Naive thymus-derived CD8-positive, alpha-beta T cell (primary cell): ENCODE results near the gene TMPRSS13. TPM values are rescaled to one million over a fixed set of nuclear protein-coding genes. Genes with fewer than 3 reads are reported as not detected.
A peak's percentile ranks its signal among the peaks of the same experiment; 100 is the strongest.

Experiments
- ATAC-seq, 2 donors: fragments of 150-1000 bp; cut with Tn5 transposase in 1 of 2; sonication (Bioruptor Pico), chemical (Tn5 transposase) in 1 of 2; 1 replicate in 1 of 2; 2 replicates in 1 of 2; pipeline ENCODE4 v1.10.0; 2021; ENCODE audit warnings: mild to moderate bottlenecking in 2 of 2, moderate library complexity in 2 of 2
- POLR2A ChIA-PET: fragments of 350-600 bp; sonication (Branson Sonifier 250); formaldehyde crosslinking; loops from one replicate; lab custom pipeline; 2021; ENCODE audit warnings: antibody characterized with exemption; lab: Charles Lee
- DNase-seq, 10 donors: peaks; one replicate each; pipeline versions ENCODE4 v3.0.0 to v3.0.0-alpha.2; 2020 to 2022
- H3K27ac Mint-ChIP-seq, 10 donors: one replicate each; pipeline ENCODE4 v1.8.0; 2020 to 2022; ENCODE audit warnings: mild to moderate bottlenecking in 10 of 10, mixed read lengths in 10 of 10, moderate library complexity in 4 of 10, inconsistent platforms in 1 of 10
- H3K27me3 Mint-ChIP-seq, 5 donors: one replicate each; pipeline ENCODE4 v1.8.0; 2021 to 2022; ENCODE audit warnings: mixed read lengths in 5 of 5
- H3K36me3 Mint-ChIP-seq, 3 donors: one replicate each; pipeline ENCODE4 v1.8.0; 2020 to 2022; ENCODE audit warnings: mixed read lengths in 3 of 3, mild to moderate bottlenecking in 2 of 3, inconsistent platforms in 1 of 3
- H3K4me1 Mint-ChIP-seq, 4 donors: one replicate each; pipeline ENCODE4 v1.8.0; 2021 to 2022; ENCODE audit warnings: mixed read lengths in 4 of 4
- H3K4me3 Mint-ChIP-seq, 10 donors: one replicate each; pipeline ENCODE4 v1.8.0; 2020 to 2022; ENCODE audit warnings: mild to moderate bottlenecking in 10 of 10, mixed read lengths in 10 of 10, moderate library complexity in 6 of 10, inconsistent platforms in 1 of 10
- H3K9me3 Mint-ChIP-seq, 9 donors: one replicate each; pipeline ENCODE4 v1.8.0; 2020 to 2022; ENCODE audit warnings: mixed read lengths in 9 of 9, mild to moderate bottlenecking in 3 of 9, inconsistent platforms in 1 of 9, moderate library complexity in 1 of 9
- polyA plus RNA-seq, 3 donors: library from polyadenylated mRNA; unstranded; fragments of 300-500 nt; fragmentation: Illumina TruSeq; gene quantifications; one replicate each; pipeline ENCODE4 v1.2.3, GENCODE V29; 2021
- total RNA-seq, 8 experiments: library from RNA in 2 of 8; stranded (reverse) in 2 of 8; gene quantifications; one replicate each; pipeline ENCODE4 v1.2.3 and lab custom pipeline; 2021 to 2026

The TMPRSS13 gene
- total and polyA plus RNA-seq, 5 experiments from 2014 or later = 0.05 to 9.2 (median 1.5) TPM

- H3K36me3 Mint-ChIP-seq = no peaks in the 10 kb centered on the region
- peak overlapping the region in 7 of 10 donors; percentile 3 to 85 (median 40) for H3K27ac Mint-ChIP-seq
- ATAC-seq (no peak), DNase-seq (no peak)
- POLR2A ChIA-PET = interaction anchor here (1.5 to 2.2 kb wide), 4 partner anchors 11 to 18 kb away, joined by 4 to 8 read pairs (median 6); no protein-coding TSS in a partner anchor
- H3K27me3 Mint-ChIP-seq = no peaks in the 10 kb centered on the region
- H3K9me3 Mint-ChIP-seq = no peaks in the 10 kb centered on the region
- peak overlapping the region in 1 of 10 donors; percentile 7 for H3K4me3 Mint-ChIP-seq
- peaks cover 34 to 71% (median 58%) of the 10 kb centered on the region in 4 donors for H3K4me1 Mint-ChIP-seq
These were observed 40.2 kb upstream of the TMPRSS13 start for GRCh38 chr11:117969160-117969991.

DNA sequence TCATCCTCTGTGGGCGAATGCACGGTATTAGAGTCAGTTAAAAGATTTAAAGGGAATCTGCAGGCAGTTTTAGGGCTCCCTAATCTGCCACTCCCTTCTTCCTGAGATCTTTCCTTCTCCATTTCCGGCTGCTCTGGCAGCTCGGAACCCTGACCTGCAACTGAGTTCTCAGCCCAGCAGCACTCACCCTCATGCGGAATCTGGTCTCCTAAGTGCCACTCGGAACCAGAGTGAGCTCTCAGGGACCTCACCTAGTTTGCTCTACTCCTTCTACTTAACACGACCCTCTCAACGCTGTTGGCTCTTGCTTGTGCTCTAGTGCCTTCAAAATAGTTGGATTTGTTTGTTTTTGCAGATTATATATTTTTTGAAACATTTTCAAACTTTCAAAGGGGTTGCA, 37.7 kb upstream of the TMPRSS13 start:
- peak overlapping the region in 1 of 10 donors; percentile 21 for H3K27ac Mint-ChIP-seq
- H3K27me3 Mint-ChIP-seq = no peaks in the 10 kb centered on the region
- H3K4me1 Mint-ChIP-seq = peaks cover 21 to 54% (median 41%) of the 10 kb centered on the region in 4 donors
- H3K4me3 Mint-ChIP-seq = no peak overlapping the region
- DNase-seq (no peak), ATAC-seq (no peak)
- no peaks in the 10 kb centered on the region for H3K9me3 Mint-ChIP-seq
- H3K36me3 Mint-ChIP-seq = no peaks in the 10 kb centered on the region
- POLR2A ChIA-PET = interaction anchor here (0.7 kb wide), 1 partner anchor 13 kb away, joined by 7 read pairs; no protein-coding TSS in a partner anchor

- POLR2A ChIA-PET = no interaction called here
- DNase-seq (no peak), ATAC-seq (no peak)
- Mint-ChIP-seq H3K4me3 (no peak overlapping the region), H3K4me1 (peaks cover 16 to 49% (median 35%) of the 10 kb centered on the region in 4 donors), H3K36me3 (peaks cover 5 to 27% (median 11%) of the 10 kb centered on the region in 3 donors), H3K27me3 (no peaks in the 10 kb centered on the region), H3K9me3 (peaks cover 0 to 15% (median 11%) of the 10 kb centered on the region in 9 donors), H3K27ac (no peak overlapping the region)
These were observed 33.6 kb upstream of the TMPRSS13 start for GRCh38 chr11:117962826-117963225.

DNA sequence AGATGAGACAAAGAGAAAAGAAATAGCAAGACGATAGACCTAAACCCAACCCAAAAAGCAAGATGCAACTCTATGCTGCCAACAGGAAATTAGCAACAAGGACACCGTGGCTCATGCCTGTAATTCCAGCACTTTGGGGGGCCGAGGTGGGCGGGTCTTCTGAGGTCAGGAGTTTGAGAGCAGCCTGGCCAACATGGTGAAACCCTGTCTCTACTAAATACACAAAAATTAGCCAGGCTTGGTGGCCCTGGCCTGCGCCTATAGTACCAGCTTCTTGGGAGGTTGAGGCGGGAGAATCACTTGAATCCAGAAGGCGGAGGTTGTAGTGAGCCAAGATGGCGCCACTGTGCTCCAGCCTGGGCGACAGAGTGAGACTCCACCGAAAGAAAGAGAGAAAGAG, 32.7 kb upstream of the TMPRSS13 start:
- POLR2A ChIA-PET = interaction anchor here (1.9 kb wide), 1 partner anchor 11 kb away, joined by 10 read pairs; no protein-coding TSS in a partner anchor
- Mint-ChIP-seq H3K27ac (no peak overlapping the region), H3K36me3 (peaks cover 5 to 34% (median 11%) of the 10 kb centered on the region in 3 donors), H3K27me3 (no peaks in the 10 kb centered on the region), H3K9me3 (peaks cover 0 to 21% (median 15%) of the 10 kb centered on the region in 9 donors), H3K4me3 (no peak overlapping the region), H3K4me1 (peaks cover 16 to 54% (median 39%) of the 10 kb centered on the region in 4 donors)
- DNase-seq (no peak), ATAC-seq (no peak)

DNA sequence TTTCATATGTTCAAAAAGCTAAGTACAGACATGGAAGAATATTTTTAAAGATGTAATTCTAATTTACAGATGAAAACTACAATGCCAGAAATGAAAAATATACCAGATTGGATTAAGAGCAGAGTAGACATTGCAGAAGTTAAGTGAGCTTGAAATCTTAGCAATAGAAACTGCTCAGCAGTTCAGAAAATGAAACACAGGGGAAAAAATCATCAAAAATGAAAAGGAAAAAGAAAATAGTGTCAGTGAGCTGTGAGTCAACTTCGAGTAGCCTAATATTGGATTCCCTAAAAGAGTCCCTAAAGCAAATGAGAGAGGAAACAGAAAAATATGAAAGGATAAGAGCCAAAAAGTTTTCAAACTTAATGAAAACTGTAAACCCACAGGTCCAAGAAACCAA, 31.2 kb upstream of the TMPRSS13 start:
- Mint-ChIP-seq H3K4me3 (no peak overlapping the region), H3K9me3 (peaks cover 0 to 25% (median 15%) of the 10 kb centered on the region in 9 donors), H3K27ac (peak overlapping the region in 7 of 10 donors; percentile 3 to 73 (median 8)), H3K27me3 (no peaks in the 10 kb centered on the region), H3K4me1 (peaks cover 21 to 66% (median 50%) of the 10 kb centered on the region in 4 donors), H3K36me3 (peaks cover 5 to 39% (median 11%) of the 10 kb centered on the region in 3 donors)
- POLR2A ChIA-PET = interaction anchor here (0.8 to 2.1 kb wide), 5 partner anchors 9 to 47 kb away, joined by 4 to 10 read pairs (median 4); partner anchors contain the start of gene IL10RA
- ATAC-seq (no peak), DNase-seq (no peak)

- POLR2A ChIA-PET = interaction anchor here (0.8 to 2.1 kb wide), 3 partner anchors 19 to 48 kb away, joined by 4 to 6 read pairs (median 4); partner anchors contain the start of gene IL10RA
- Mint-ChIP-seq H3K4me3 (peak overlapping the region in 2 of 10 donors; percentile 28 to 31), H3K4me1 (peaks cover 21 to 64% (median 55%) of the 10 kb centered on the region in 4 donors), H3K27ac (peak overlapping the region in 5 of 10 donors; percentile 4 to 50 (median 27)), H3K9me3 (peaks cover 0 to 25% (median 15%) of the 10 kb centered on the region in 9 donors), H3K27me3 (no peaks in the 10 kb centered on the region), H3K36me3 (peaks cover 5 to 39% (median 11%) of the 10 kb centered on the region in 3 donors)
- no peak for DNase-seq
- ATAC-seq = no peak
These were observed 30.4 kb upstream of the TMPRSS13 start for GRCh38 chr11:117959438-117960149.

- no peak for ATAC-seq
- Mint-ChIP-seq H3K36me3 (peaks cover 5 to 39% (median 11%) of the 10 kb centered on the region in 3 donors), H3K9me3 (peaks cover 0 to 25% (median 15%) of the 10 kb centered on the region in 9 donors), H3K4me3 (no peak overlapping the region), H3K27me3 (no peaks in the 10 kb centered on the region), H3K27ac (peak overlapping the region in 2 of 10 donors; percentile 50 to 69), H3K4me1 (peaks cover 22 to 71% (median 61%) of the 10 kb centered on the region in 4 donors)
- DNase-seq = no peak
- POLR2A ChIA-PET = no interaction called here
These were observed 29.7 kb upstream of the TMPRSS13 start for GRCh38 chr11:117958949-117959348.

DNA sequence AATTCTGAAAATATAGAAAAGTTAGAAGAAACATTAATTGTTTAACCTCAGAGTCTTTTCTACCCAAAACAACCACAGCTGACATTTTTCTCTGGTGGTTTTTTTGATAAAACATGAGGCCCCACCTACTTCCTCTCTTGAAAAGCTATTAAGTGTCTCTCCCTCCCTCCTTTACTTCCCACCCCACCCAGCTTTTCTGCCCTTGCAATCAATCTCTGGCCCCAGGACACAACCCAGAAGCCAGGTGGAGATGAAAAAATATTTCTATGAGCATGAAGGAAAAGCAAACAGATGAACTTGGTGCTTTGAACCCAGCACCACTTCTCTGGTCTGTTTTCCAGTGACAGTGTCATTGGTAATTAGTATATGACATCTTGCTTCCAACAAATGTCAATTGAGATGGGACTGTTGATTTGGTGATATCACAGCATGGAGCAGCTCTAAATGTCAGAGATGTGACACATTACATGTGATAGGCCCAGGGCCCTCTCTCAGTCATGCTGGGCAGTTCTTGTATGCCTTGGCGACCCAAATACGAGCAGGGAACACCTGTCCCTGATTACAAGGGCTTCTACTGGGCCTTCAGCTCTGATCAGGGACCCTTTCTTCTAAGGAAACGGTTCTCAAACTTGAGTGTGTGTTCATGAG, 23.9 kb upstream of the TMPRSS13 start:
- Mint-ChIP-seq H3K27ac (peak overlapping the region in 9 of 10 donors; percentile 82 to 96 (median 94)), H3K36me3 (peaks cover 1 to 15% (median 3%) of the 10 kb centered on the region in 3 donors), H3K9me3 (peaks cover 0 to 14% (median 2%) of the 10 kb centered on the region in 9 donors), H3K4me3 (peak overlapping the region; percentile 46 to 85 (median 78)), H3K27me3 (no peaks in the 10 kb centered on the region), H3K4me1 (peaks cover 38 to 93% (median 87%) of the 10 kb centered on the region in 4 donors)
- DNase-seq (peak in 5 of 10 donors; percentile 30 to 80 (median 69)), ATAC-seq (peak; percentile 23 to 38)
- POLR2A ChIA-PET = interaction anchor here (0.7 to 11.2 kb wide), 12 partner anchors 17 to 138 kb away, joined by 3 to 309 read pairs (median 30); partner anchors contain the start of genes FXYD2 and IL10RA

DNA sequence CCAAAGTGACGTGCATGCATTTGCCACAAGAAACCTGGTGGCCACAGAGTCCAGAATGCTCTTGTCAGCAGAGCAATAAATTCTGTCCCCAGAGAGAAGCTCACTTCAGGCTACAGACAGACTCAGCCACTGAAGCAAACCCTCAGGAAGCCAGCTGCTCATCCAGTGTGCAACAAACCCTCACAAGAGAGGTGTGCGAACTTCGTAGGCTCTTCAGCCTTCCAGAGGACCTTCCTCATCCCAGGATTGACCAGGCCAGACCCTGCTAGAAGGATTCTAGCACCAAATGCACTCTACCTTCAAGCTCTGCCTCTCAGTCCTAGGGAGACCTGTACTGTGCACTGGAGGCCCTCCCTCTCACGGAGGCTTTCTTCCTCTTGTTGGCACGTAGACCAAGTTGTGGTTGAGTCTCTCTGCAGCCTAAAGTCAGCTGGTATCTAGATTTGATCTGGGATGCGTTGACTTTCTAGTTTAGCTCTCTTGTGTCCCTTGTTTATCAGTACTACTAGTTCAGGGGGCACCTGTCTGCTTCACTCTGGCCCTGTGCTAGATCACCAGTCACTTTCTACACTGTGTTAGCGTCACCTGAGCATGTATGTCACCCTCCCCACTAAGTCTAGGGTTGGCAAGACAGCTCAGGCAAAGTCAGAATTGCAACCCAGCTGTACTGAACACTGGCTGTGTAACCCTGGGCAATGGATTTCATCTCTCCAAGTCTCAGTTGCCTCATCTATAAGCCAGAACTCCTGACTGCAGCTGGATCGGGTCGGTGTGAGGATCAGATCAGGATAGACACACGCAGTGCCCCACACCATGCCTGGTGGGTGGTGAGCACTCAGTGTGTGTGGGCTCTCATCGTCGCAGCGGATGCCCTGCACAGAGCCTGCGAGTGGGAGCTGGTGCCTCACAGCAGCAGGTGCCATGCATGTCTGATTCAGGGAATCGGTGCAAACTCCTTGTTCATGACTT, 22.1 kb upstream of the TMPRSS13 start:
- ATAC-seq = peak; percentile 62 to 67
- POLR2A ChIA-PET = interaction anchor here (0.6 to 11.2 kb wide), 25 partner anchors 10 to 136 kb away, joined by 3 to 309 read pairs (median 7); partner anchors contain the start of genes FXYD2 and IL10RA
- H3K27ac Mint-ChIP-seq = peak overlapping the region; percentile 87 to 97 (median 94)
- peak in 9 of 10 donors; percentile 26 to 73 (median 55) for DNase-seq
- H3K4me1 Mint-ChIP-seq = peaks cover 39 to 93% (median 91%) of the 10 kb centered on the region in 4 donors
- no peaks in the 10 kb centered on the region for H3K36me3 Mint-ChIP-seq
- no peaks in the 10 kb centered on the region for H3K27me3 Mint-ChIP-seq
- H3K9me3 Mint-ChIP-seq = peaks cover 0 to 4% (median 0%) of the 10 kb centered on the region in 9 donors
- peak overlapping the region; percentile 66 to 90 (median 82) for H3K4me3 Mint-ChIP-seq

DNA sequence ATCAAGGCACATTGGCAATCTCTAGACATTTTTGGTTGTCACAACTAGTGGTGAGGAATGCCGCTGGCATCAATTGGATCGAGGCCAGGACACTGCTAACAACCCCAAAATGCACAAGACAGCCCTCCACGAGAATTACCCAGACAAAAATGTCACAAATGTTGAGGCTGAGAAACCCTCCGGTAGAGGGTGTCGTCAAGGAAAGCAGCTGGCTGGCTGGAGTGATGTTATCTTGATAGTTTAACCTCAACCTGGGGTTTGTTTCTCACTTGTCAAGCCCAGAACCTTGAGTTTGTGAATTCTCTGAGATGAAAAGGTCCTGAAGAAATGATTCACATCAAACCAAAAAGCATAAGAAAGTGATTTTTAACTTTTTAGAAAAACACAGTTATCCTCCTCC, 21.1 kb upstream of the TMPRSS13 start:
- Mint-ChIP-seq H3K27ac (peak overlapping the region; percentile 87 to 97 (median 94)), H3K36me3 (no peaks in the 10 kb centered on the region), H3K4me3 (peak overlapping the region; percentile 66 to 90 (median 82)), H3K9me3 (no peaks in the 10 kb centered on the region), H3K27me3 (no peaks in the 10 kb centered on the region), H3K4me1 (peaks cover 37 to 94% (median 87%) of the 10 kb centered on the region in 4 donors)
- ATAC-seq = peak; percentile 58 to 60
- peak; percentile 29 to 85 (median 73) for DNase-seq
- POLR2A ChIA-PET = interaction anchor here (0.9 to 11.2 kb wide), 20 partner anchors 11 to 135 kb away, joined by 3 to 309 read pairs (median 8); partner anchors contain the start of genes FXYD2 and IL10RA
